GM12864 (cell line): ENCODE results near the gene CCDC83.
"Not testable (repeated sequence)": the region's sequence is repeated elsewhere in the genome, so short reads cannot be mapped to it uniquely, and the experiment has no call there.

Source experiments
- DNase-seq: peaks from one replicate; pipeline ENCODE4 v3.0.0-alpha.2; 2011; ENCODE audit warnings: low read depth
- H3K4me3 ChIP-seq: 2 replicates; pipeline ENCODE4 v1.5.1; 2011; ENCODE audit warnings: mild to moderate bottlenecking, low read depth, low read length, control low read depth
- CTCF ChIP-seq: IDR thresholded peaks from 2 replicates; pipeline ENCODE4 v1.5.1; 2011; ENCODE audit warnings: low read depth, mild to moderate bottlenecking, moderate library complexity, low read length, control low read depth, inconsistent platforms; ENCODE audit errors: missing control alignments

CCDC83 gene

DNA sequence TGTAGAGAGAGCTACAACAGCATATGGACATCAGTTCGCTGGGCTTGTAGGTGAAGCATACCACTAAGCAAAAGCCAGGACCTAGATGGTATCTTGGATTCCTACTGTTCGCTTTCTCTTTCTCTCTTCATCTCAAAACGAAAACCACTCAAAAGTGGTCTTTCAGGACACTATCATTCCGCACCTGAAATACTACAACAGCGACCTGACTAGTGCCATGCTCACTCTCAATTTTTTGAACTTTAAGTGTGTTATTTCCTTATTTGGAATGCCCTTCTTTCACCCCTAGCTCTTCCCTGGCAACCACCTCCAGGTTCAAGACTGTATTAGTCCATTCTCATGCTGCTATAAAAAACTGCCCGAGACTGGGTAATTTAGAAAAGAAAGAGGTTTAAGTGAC, 59.2 kb downstream of the CCDC83 start:
- H3K4me3 ChIP-seq: no peak overlapping the region
- no peak for TF ChIP-seq CTCF
- DNase-seq: no peak

DNA sequence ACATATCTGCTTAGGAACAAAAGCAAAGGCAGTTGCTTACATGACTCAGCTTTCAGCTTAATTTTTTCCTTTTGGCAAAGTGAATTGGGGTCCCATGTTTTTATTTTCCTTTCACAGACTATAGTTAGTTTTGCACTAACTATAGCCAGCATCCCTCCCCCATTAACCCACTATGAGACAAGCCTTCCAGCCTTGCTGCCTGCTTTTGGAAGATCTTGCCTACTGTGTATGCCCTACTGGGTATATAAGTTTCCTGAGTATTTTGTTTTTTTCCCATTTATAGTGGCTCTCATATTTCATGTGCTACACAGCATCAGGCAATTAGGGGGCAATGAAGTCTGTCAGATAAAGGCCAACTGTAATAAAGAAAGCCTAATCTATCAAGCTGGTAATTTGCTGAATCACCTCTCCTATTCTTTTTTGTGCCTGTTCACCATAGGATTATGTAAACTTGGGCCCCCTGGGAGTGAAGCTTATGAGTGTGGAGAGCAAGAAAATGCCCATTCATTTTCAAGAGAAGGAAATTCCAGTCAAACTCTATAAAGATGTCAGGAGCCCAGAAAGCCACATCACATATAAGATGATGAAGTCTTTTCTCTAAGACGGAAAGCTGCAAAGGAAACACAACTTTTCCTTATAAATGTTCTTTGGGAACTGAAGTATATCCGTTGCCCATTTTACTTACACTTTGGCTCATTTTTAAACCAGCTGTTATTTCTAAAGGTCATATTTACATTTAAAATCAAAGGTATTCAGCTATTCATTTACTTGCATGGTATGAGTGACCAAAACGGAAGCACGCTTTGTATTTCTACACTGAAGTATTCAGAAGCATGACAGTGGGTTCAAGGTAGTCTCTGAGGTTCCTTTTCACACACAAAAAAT, 64.0 kb downstream of the CCDC83 start:
- no peak for DNase-seq
- no peak overlapping the region for H3K4me3 ChIP-seq
- TF ChIP-seq CTCF: no peak

DNA sequence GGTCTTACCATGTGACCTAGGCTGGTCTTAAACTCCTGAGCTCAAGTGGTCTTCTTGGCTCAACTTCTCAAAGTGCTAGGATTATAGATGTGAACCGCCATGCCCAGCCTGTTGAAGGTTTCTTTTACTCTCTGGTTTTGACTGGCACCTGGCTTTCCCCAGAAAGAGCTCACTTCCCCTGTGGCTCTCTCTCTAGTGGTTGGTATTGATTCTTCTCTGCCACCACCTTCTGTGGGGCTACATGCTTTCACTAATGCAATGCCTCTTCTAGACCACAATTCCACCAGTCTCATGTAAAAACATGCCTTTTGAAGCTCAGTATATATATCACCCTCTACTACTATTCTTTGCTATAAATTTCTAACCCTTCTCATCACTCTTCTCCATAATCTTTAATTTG, 67.2 kb downstream of the CCDC83 start:
- H3K4me3 ChIP-seq: no peak overlapping the region
- TF ChIP-seq CTCF: no peak
- DNase-seq: no peak

DNA sequence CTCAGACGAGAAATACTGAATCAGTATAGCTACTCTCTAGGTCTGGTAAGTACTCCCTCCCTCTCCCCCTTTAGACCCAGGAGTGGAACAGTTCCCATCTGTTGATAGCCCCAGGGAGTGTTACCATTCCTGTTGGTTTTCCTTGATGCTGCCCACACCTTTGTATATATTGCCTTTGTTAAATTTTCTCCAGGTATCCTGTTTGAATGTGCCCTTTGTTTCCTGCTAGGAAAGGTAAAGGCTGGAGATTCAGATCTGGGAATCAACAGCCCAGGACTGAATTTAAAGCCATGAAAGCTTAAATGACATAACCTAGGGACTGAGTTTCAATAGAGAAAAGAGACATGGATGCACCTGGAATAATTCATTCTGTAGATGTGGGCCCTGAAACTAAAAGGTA, 68.3 kb downstream of the CCDC83 start:
- DNase-seq: no peak

DNA sequence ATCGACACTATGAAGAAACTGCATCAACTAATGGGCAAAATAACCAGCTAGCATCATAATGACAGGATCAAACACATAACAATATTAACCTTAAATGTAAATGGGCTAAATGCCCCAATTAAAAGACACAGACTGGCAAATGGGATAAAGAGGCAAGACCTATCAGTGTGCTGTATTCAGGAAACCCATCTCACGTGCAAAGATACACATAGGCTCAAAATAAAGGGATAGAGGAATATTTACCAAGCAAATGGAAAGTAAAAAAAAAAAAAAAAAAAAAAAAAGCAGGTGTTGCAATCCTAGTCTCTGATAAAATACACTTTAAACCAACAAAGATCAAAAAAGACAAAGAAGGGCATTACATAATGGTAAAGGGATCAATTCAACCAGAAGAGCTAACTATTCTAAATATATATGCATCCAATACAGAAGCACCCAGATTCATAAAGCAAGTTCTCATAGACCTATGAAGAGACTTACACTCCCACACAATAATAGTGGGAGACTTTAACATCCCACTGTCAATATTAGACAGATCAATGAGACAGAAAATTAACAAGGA, 71.6 kb downstream of the CCDC83 start:
- not testable (repeated sequence) for H3K4me3 ChIP-seq, DNase-seq

More for the DNA sequence above, 68.3 kb downstream of the CCDC83 start:
- no peak for TF ChIP-seq CTCF
- no peak overlapping the region for H3K4me3 ChIP-seq

DNA sequence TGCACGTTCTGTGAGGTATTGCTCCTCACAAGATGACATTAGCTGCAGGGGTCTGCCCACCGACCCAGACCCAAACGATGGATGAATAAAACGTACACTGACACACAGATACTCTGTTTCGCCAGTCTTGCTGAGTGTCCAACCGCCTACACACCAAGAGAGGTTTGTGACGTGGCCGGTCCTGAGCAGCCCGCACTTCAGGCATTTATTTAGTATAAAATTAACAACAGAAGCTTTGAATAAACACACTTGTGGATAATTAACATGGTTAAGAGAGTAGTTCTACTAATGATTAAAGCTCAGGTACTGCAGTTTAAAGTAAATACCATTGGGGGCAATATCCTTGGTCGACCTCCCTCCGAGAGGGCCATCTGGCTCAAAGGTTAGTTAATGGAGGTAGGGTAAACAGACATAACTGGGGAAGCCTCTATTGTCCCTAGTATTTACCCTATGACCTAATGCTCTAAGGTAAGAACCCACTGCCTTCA, 75.7 kb downstream of the CCDC83 start:
- no peak for DNase-seq
- TF ChIP-seq CTCF: no peak
- no peak overlapping the region for H3K4me3 ChIP-seq

- TF ChIP-seq CTCF: no peak
- no peak overlapping the region for H3K4me3 ChIP-seq
Measured at GRCh38 chr11:85934596-85935169, 79.5 kb downstream of the CCDC83 start.

More at GRCh38 chr11:85934596-85935169, 79.5 kb downstream of the CCDC83 start:
- no peak for DNase-seq
